Stimulated activated CD4-positive, alpha-beta T cell treated with anti-CD3 and anti-CD28 coated beads, Interleukin-1b, Interleukin-23, amount 100 ng/mL, for 1 hour (primary cell): ENCODE data around the gene TSC2.
A peak's percentile ranks its signal among the peaks of the same experiment; 100 is the strongest.

Source experiments
- DNase-seq, 2 donors: peaks; one replicate each; pipeline ENCODE4 v3.0.0-alpha.2; 2020; ENCODE audit warnings: low read depth in 2 of 2

Gene TSC2

DNA sequence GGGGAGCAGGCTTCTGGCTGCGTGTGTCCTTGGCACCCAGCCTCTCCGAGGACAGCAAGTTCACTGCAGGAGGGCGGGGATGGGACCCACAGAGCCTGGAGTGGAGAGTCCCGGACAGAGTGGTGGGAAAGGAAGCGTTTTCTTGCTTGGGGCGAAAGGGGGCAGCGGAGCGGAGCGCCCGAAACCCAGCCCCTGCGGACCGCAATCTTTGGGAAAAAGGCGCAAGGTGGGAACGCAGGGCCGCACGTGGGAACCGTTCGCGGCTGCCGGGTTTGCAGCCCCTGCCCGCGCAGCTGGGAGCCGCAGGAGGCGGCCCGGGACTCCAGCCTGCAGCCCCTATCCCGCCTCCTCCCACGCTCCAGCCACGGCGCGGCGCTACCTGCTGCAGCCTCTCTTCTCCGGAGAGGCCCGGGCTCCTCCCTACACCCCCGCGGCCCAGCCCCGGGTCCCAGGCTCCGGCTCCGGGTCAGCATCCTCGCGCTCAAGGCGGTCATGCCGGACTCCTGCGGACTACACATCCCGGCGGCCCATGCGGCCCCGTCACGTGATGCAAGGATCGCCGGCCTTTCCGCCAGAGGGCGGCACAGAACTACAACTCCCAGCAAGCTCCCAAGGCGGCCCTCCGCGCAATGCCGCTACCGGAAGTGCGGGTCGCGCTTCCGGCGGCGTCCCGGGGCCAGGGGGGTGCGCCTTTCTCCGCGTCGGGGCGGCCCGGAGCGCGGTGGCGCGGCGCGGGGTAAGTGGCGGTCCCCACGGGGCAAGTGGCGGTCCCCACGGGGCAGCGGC, at the start of gene TSC2, which contains the start of gene NTHL1:
TSS of gene TSC2 (plus strand) at position 656 of the 786 bp plus-strand sequence. CDS start 631 bp downstream, outside the sequence.
TSS of gene NTHL1 (minus strand) at position 505 of the 786 bp plus-strand sequence. CDS start at position 494, 11 bp downstream.
- DNase-seq = peak; percentile 75 to 79

DNA sequence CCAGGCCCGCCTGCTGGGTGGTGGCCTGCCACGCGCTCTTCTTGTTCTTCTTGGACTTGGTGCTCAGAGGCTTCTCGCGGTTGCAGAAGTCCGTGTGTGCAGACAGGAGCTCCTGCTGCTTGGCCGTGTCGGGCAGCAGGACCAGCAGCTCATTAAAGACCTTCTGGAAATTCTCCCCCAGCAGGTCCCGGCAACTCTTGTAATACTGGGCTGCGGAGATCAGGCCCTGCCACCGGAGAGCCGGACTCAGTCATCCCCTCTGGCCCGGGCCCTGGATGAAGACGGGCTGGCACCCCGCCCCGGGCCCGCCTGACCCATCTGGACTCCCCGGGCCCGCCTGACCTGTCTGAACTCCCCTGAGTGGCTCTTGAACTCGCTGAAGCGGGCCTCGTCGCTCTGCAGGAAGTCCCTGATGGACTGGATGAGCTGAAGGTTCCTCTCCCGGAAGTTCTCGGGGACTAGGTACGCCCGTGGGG, 49.4 kb upstream of the TSC2 start:
- no peak for DNase-seq

DNA sequence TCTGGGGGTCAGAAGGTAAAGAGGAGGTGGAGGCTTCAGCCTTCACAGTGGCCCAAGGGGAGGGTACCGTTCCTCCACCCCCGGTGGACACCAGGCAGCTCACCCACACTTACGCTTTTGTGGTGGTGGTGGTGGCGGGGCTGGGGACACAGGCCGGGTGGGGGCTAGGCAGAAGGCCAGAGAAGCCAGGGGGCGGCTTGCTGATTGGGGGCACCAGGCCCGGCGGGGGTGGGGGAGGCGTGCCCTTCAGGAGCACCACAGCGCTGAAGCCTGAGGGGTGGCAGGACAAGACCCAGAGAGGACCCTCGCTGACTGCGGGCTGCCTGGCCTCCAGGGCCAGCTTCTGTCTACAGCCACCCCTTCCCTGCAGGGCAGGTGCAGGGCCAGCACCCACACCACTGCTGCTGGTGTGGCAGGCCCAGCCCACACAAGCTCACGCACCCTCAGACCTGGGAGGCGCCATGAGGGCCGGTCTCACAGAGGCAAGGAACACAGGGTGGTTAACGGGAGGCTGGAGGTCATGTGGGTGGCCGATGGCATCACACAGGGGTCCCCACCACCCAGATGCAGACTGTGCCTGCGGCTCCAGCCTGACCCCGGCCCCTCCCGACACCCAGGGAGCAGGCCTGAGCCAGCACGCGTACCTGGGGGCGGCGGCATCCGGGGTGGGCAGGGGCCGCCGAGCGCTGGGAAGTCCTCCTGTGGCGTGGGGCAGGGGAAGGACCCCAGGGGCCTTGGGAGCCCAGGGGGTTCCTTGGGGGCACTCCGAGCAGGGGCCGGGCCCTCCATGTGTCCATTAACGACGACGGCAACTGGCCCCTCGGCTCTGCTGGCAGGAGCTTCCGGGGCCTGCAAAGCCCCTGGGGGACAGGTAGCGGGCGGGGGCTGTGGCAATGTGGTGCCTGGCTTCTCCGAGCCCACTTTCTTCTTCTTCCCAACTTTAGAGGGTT, 48.7 kb upstream of the TSC2 start:
- DNase-seq = no peak

DNA sequence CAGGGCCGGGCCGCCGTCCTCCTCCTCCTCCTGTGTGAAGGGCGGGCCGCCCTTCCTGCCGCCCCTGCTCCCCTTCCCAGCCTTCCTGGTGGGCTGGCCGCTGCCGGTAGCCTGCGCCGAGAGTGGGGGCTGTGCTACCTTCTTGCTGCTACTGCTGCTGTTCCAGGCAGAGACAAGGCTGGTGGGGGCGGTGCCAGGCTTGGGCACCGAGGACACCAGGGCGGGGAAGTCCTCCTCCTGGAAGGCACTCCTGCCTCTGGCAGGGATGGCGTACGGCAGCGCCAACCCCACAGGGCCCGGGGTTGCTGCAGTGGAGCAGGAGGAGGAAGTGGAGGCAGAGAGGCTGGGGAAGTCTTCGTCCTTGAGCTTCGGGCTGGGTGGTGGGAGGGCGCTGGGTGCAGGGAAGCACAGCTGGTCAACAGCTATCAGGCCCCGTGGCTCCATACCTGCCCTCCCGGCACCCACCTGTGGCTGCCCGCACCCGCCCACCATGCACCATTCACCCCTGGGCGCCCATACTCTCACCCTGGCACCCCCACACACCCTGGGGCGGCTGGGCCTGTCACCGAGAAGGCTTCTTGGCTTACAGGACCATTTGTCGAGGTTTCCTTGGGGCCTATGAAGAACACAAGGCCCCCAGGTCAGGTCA, 47.8 kb upstream of the TSC2 start:
- no peak for DNase-seq

DNA sequence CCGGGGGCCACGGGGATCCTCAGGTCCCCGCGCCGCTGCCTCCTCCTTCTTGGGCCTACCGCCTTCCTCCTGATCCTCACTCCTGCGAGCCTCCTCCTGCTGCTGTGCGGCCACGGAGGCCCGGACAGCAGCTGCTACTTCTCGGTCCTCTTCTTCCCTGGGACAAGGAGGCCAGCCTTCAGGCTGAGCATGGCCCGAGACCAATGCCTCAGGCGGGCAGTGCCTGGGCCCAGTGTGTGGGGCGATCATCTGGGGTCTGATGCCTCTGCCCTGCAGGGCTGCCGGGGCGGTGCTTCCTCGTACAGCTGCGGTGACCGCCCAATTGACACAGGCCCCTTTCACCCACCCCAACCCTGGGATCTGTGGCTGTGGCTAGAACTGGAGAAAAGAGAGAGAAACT, 46.8 kb upstream of the TSC2 start:
- no peak for DNase-seq

DNA sequence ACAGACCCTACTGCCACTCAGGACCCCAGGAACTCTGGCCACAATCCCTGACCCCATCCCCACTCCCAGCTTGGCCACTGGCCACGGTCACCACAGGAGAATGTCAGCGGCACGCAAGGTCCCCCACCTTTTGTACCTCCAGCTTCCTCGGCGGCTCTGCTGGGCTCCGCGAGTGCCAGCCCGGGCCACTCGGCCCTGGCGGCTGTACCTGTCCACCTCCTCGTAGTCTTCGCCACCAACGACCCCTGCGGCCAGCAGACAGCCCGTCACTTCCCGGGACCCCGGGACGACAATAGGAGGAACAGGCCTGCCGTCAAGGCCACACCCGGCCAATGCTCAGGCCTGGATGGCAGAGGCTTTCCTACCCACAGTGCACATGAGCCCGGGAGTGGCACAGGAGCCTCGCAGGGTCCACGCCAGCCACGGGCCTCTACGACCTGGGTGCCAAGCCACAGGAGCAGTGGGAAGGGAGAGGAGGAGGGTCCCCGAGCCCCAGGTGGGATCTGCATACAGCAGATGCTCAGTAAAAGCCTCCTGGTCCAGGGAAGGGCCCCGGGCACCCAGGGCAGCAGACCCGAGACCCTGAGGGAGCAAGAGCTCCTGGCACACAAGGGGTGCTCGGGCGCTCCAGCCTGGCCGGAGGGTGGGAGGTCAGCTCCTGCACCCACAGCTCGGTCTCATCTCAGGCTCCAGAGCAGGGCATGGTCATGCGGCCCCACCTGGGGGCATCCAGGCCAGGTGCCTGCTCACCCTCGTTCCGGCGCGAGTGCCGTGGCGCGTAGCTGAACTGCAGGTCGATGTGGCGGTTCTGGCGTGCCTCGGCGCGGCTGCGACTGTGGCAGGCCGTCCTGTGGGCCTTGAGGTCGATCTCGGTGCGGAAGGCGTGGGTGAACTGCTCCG, 46.1 kb upstream of the TSC2 start:
- DNase-seq = no peak

DNA sequence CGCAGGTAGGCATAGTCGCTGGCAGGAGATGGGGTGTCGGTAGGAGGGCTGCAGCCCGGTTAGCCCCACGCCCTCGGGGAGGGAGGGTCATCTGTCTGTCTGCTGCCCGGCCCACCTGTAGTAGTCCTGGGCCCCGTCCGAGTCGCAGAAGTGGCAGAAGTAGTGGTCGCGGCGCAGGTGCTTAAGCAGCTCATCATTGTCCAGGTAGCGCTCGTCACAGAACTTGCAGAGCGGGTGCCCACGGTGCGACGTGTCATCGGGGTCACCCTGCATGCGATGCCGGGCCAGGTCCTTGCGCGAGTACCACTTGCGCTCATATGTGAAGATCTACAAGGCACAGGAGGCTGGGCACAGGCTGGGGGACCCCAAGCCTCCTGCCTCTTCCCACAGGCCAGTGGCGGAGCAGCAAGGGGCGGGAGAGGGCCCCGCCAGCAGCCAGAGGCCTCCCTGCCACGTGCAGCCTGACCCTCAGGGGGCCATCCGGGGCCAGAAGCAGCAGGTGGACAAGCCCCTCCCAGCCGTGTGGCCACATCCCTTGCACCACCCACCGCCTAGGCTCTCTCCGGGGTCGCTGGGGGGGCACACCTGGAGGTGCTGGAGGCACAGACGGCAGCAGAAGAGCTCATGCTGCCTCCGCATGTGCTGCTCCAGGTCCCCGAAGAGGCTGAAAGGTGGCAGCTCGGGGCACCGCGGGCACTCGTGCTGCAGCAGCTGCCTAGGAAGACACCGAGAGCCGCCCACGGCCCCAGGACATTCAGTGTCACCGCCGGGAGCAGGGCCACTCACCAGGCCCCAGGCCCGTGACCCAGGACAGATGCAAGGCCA, 45.2 kb upstream of the TSC2 start:
- no peak for DNase-seq

DNA sequence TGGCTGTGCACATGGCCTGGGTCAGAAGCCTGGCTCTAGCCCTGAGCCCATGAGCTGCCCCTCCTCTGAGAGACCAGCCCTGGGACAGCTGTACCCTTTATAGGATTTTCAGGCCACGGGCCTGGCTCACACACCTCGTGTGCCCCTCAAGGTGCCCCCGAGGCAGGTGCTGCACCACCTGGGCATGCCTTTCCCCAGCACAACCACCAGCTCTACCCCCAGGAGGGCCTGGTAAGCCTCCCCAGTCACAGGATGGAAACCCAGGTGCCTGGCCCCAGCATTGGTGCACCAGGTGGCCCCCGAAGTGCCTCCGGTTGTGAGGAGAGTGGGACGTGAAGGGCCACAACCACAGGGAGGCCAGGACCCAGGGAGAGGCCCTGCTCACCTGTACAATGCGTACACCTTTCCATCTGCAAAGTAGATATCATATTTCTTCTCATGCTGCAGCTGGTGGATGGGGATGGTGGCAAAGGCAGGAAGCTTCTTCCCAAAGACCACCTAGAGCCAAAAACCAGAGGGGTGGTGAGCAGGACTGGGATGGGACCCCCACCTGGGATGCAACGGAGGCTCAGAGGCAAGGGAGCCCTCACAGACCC, 44.5 kb upstream of the TSC2 start:
- no peak for DNase-seq

DNA sequence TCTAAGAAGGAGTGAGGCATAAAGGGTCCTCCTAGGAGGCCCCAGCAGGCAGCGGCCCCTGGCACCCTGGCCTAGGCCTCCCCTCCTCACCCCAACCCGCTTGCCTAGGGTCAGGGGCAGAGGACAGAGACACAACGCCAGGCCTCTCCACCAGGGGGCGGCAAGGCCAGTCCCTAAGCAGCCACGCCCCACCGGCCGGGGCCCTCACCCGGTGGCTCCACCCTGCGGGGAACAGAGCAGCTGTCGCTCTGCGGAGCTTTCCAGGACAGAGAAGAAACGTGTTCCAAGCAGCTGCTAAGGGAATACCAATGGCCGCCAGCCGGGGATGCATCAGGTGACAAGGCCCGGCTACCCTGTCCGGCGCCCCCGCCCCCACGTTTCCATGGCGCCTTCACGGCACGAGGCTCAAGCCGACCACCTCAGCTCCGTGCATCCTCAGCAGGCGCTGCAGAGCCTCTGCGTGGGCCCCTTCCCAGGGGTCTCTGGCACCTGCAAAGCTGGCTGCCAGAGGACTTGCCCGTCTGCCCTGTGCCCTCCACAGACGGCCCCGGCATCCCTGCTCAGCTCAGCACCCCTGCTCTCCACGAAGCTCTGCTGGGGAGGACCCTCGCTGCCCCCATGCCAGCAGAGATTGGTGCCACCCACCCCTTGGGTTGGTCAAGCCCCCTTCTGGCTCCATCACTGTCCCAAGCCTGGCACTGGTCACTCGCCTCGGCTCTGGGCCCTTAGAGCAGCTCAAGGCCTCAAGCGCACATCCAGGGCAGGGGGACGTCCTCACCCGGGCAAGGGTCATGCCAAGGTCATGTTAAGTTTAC, 43.8 kb upstream of the TSC2 start:
- peak; percentile 69 to 76 for DNase-seq

DNA sequence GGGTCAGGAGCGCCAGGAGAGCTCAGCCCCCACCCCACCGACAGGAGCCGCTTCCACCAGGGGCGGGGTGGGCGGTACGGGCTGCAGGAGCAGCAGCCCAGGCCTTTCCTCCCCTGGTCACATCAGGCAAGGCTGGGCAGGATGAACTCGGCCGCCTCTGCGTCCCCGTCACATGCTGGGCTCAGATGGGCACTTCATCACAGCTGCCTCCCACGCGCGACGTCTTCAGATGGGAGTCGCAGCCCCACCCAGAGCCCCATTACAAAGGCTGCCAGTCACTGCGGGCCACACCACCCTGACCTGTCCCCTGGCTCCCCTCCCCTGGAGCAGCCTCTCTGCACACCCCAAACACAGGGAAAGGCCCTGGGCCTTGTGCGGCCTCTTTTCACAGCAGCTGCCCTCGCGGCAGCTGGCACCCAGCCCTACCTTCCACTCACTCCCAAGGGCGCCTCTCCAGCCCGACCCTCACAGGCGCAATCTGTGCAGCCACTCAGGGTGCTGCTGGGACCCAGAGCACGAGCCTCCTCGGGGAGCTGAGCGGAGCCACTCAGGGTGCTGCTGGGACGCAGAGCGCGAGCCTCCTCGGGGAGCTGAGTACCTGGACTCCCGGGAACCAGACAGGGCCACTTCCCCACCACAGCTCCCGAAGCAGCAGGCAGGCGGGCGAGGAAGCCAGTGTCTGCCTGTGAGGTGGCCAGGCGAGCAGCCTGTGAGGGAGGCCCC, 42.8 kb upstream of the TSC2 start:
- DNase-seq = no peak

DNA sequence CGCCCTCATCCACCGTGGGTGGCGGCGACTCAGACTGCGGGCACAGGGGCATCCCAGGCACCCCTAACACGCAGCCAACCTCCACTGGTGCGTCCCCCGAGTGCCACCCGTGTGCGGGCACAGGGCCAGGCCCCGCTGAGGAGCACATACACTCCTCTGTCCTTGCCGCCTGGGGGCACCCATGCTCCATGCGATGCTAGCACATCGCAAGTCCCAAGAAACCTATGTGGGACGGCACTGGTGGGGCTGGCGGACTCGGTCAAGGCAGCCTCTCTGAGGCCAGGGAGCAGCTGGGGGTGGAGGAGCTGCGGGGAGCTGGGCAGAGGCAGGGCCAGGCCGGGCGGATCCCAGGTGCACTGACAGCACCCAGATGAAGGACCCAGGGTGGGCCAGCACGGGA, 42.1 kb upstream of the TSC2 start:
- DNase-seq = no peak

DNA sequence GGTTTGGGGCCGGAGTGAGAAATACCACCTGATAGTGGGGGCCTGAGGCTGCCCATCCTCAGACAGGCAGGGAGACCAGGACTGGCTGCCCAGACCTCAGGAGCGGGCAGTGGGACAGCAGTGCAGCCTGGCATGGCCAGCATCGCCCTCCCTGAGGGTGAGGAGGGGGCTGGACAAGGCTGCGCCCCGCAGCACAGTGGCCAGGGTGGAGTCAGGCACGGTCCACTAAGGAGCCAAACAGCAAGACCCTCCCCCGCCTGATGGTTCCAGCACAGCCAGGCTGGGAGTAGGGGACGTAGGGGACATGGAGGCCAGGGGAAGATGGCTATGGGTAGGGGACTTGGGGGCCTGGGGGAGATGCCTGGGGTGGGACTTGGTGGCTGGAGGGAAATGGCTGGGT, 41.5 kb upstream of the TSC2 start:
- no peak for DNase-seq

DNA sequence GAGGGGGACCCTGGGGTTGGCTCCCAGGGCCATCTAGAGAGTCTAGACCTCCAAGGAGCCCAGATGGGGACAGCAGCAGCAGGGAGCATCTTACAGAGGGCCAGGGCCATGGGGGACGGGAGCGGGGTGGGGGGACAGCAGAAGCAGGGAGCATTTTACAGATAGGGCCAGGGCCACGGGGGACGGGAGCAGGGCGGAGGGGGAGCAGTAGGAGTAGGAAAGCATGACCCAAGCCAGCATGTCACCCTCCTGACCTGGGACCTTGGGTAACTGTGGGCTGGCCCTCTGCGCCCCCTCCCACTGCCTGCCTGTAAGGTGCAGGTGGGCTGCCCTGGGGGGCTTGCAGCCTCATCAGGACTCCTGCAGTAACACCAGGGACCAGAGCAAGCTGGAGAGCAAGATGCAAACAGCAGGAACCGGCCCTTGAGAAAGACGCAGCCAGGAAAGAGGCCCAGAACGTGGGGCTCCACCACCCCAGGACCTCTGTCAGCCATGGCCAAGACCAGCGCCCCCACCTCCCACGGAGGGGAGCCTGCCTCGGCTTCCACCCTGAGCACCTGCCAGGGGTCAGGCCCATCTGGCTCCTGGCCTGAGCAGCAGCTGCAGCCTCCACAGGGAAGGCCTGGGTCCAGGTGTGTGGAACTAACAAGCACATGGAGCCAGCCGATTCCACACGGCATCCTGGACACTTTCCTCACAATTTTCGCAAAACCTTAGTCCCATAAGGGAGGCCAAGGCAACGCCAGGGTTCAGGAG, 40.5 kb upstream of the TSC2 start:
- DNase-seq = no peak

DNA sequence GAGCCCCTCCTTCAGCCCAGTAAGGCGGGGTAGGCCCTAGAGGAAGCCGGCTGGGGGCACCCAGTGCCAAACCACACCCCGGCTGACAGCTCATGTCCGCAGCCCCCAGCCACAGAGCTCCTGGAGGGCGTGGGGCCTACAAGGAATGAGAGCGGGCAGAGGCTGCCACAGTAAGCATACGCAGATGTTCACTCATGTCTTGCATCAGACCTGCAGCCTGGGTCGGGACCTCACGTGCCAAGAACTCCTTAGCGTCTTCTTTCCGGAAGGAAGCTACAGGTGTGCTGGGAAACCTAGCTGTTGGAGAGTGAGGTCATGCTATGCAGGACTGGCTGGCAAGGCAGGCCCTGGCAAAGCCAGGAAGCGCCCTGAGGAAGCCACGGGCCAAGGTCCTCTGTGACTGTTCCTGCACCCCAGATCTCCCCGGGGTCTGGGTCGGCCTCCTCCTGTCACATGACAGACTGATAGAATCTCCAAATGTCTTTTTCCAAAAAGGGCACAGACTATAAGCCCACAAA, 39.7 kb upstream of the TSC2 start:
- DNase-seq = no peak

DNA sequence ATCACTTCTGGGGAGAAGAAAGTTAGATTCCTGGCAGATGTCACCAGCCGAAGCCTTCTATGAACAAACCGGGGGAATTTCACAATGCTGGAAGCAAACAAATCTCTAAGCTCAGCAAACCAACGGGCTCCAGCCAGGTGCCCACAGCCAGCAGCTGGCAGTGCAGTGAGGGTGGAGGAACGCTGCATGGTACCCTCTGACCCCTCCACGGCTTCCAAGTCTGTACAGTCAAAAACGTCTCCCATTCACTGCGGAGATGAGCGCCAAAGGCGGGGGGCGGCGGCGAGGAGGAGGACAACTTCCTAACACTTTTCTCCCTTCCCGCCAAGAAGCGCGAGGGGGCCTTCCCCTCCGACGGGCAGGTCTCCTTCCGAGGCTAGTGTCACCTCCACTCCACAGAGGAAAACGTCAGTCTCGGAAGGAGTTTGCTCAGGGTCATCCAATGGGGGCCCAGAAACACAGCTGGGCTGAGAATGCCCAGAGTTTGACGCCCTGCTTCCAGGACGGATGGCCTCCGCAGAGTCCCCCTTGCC, 39.1 kb upstream of the TSC2 start:
- DNase-seq = no peak

DNA sequence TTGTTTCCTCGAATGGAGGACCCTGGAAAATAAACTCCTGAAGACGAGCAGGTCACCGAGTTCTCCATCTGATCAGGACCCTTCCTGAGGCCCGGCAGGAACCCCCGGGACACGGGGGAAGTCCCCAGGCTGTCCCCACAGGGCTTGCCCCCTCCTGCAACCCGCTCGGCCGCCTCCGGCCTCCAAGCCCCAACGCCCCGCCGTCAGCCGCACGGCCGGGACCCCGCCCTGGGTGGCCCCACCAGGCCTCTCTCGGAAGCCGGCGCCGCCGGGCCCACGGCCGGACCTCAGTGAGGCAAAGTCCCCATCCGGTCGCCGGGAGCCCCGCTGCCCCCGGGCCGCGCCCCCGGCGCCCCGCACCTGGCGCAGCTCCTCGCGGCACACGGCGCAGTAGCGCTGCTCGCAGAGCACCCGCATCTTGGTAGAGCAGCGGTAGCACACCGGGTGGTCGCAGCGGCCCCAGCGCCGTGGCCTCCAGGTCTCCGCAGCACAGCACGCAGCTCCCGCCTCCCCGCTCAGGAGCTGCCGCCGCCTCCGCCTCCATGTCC, 38.5 kb upstream of the TSC2 start:
- DNase-seq = no peak
